Duodenal mucosa (tissue), 2 donors: ENCODE results near the gene FRMD3.

ENCODE experiments used
- H3K27ac ChIP-seq: one replicate; pipeline ENCODE4 v1.7.0; 2013; ENCODE audit warnings: low read depth, low read length
- H3K27me3 ChIP-seq, 2 donors: one replicate each; pipeline ENCODE4 v1.7.0; 2013; ENCODE audit warnings: low read length in 2 of 2, control low read depth in 1 of 2; ENCODE audit not compliant: insufficient read depth in 2 of 2, control insufficient read depth in 1 of 2
- H3K36me3 ChIP-seq, 2 donors: one replicate each; pipeline ENCODE4 v1.7.0; 2013; ENCODE audit warnings: low read length in 2 of 2, control low read depth in 1 of 2; ENCODE audit not compliant: insufficient read depth in 2 of 2, control insufficient read depth in 1 of 2
- H3K4me1 ChIP-seq, 2 donors: one replicate each; pipeline ENCODE4 v1.7.0; 2013; ENCODE audit warnings: low read length in 2 of 2, control low read depth in 1 of 2; ENCODE audit not compliant: insufficient read depth in 2 of 2, control insufficient read depth in 1 of 2
- H3K4me3 ChIP-seq, 2 donors: one replicate each; pipeline ENCODE4 v1.7.0; 2013; ENCODE audit warnings: low read length in 2 of 2, low read depth in 1 of 2
- H3K9ac ChIP-seq, 2 donors: one replicate each; pipeline ENCODE4 v1.7.0; 2013; ENCODE audit warnings: low read length in 2 of 2, low read depth in 1 of 2
- H3K9me3 ChIP-seq, 2 donors: one replicate each; pipeline ENCODE4 v1.7.0; 2013; ENCODE audit warnings: low read length in 2 of 2, control low read depth in 1 of 2; ENCODE audit not compliant: control insufficient read depth in 1 of 2

Gene FRMD3

DNA sequence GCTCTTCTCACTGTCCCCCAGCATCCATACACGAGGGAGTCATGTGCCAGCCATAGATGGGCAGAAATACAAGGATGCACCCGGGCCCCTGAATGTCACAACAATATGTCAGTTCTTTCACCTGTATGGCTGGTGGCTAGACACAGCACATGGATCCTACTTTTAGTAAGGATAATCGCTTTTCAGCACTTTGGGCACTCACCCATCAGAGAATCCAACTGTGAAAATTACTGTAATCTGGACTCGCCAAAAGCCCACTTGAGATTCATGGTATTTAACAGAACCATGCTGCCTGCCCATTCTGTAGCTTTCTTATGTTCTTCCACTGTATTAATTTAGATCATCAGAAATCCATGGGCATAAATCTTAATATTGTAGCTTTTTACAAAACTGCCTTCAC, 124.8 kb downstream of the FRMD3 start:
- Histone ChIP-seq H3K4me3 (no peak overlapping the region), H3K9me3 (no peaks in the 10 kb centered on the region), H3K27me3 (no peaks in the 10 kb centered on the region), H3K9ac (no peak overlapping the region), H3K4me1 (no peaks in the 10 kb centered on the region), H3K27ac (no peak overlapping the region), H3K36me3 (no peaks in the 10 kb centered on the region)

DNA sequence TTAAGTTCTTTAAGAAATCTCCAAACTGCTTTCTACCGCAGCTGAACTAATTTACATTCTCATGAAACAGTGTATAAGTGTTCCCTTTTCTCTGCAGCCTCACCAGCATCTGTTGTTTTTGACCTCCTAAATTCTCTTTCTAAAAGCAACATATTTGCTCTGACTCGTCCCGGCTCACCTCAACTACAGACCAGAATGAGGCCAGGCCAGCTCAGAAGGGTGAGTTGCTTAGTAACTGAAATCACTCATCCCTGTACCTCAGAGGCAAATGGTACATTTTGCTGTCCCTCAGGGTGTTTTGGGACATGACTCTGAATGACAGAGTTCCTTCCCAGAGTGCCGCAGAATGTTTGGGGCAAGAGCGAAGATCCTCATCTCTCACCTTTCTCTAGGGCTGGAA, 127.5 kb downstream of the FRMD3 start:
- no peak overlapping the region for H3K9ac ChIP-seq
- no peaks in the 10 kb centered on the region for H3K36me3 ChIP-seq
- H3K4me1 ChIP-seq, result no peaks in the 10 kb centered on the region
- no peaks in the 10 kb centered on the region for H3K27me3 ChIP-seq
- peaks cover 0 to 3% of the 10 kb centered on the region in 2 donors for H3K9me3 ChIP-seq
- H3K4me3 ChIP-seq, result no peak overlapping the region
- no peak overlapping the region for H3K27ac ChIP-seq

DNA sequence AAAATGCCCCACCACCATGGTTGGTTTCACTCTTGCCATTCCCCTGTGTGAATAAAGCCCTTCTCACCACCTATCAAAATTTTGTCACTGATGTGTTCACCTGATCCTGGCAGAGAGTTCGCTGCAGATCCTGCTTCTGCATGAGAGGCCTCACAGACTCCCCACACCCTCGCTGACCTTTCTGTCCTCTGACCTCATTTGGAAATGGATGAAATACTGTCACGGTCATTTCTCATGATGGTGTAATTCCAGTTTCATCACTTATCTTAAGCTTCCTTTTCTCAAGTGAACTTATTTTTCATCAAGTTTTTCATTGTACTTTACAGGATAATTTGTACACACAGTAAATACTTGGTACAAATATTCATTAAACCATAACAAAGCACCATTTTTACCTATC, 131.3 kb downstream of the FRMD3 start:
- H3K9me3 ChIP-seq, result peaks cover 0 to 3% of the 10 kb centered on the region in 2 donors

DNA sequence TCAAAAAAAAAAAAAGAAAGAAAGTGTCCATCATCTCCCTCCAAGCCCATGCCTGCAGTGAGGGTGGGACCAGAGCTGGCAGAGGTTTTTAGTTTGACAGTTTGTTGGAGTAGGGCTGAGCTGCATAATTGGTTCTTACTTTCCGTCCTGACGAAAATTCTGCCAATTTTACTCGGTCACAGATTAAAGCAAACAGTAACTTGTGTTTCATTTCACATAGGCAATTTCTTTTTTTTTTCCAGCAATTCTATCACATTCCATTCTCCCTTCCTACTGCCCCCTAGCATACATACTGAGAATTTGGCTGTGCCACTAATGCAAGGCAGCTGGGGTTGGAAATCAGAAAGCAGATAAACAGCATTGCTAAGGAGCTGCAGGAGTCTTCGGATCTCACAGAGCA, 132.4 kb downstream of the FRMD3 start:
- H3K4me3 ChIP-seq, result no peak overlapping the region
- H3K27me3 ChIP-seq, result no peaks in the 10 kb centered on the region
- no peaks in the 10 kb centered on the region for H3K36me3 ChIP-seq
- H3K4me1 ChIP-seq, result no peaks in the 10 kb centered on the region
- peaks cover 0 to 3% of the 10 kb centered on the region in 2 donors for H3K9me3 ChIP-seq
- H3K27ac ChIP-seq, result no peak overlapping the region
- H3K9ac ChIP-seq, result no peak overlapping the region

More for the DNA sequence above, 131.3 kb downstream of the FRMD3 start:
- no peak overlapping the region for H3K27ac ChIP-seq
- H3K36me3 ChIP-seq, result no peaks in the 10 kb centered on the region
- no peaks in the 10 kb centered on the region for H3K4me1 ChIP-seq
- no peaks in the 10 kb centered on the region for H3K27me3 ChIP-seq
- no peak overlapping the region for H3K4me3 ChIP-seq
- H3K9ac ChIP-seq, result no peak overlapping the region

DNA sequence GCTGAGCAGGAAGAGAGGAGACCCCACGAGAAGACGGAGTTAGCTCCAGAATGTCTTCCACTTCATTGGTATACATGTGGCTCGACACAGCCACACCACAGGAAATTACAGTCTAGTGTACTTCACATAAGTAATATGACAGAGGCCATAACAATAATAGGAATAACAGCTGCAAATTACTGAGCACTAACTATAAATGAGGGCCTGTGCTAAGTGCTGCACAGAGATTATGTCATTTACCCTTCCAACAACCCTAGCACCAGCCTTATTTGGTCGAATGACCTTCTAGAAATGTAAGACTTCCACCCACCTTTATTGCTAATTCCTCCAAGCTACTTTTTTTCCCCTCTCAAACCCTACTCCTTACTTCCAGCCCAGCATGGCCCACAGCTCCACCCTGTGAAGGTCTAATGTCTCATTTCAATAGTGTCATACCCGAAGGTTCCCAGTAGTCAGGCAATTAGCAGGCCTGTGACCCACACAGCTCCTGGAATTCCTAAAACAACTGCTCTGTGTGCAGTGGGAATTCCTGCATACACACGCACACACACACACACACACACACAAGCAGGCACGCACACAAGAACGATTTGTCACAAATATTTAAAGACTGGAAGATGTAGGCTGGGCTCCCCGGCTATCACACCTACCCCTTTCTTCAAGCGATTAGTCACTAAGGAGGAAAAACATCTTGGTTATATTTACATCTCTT, 134.5 kb downstream of the FRMD3 start:
- H3K27me3 ChIP-seq, result no peaks in the 10 kb centered on the region
- H3K4me3 ChIP-seq, result no peak overlapping the region
- no peaks in the 10 kb centered on the region for H3K4me1 ChIP-seq
- H3K9ac ChIP-seq, result no peak overlapping the region
- H3K9me3 ChIP-seq, result peaks cover 0 to 3% of the 10 kb centered on the region in 2 donors
- no peaks in the 10 kb centered on the region for H3K36me3 ChIP-seq
- H3K27ac ChIP-seq, result no peak overlapping the region

DNA sequence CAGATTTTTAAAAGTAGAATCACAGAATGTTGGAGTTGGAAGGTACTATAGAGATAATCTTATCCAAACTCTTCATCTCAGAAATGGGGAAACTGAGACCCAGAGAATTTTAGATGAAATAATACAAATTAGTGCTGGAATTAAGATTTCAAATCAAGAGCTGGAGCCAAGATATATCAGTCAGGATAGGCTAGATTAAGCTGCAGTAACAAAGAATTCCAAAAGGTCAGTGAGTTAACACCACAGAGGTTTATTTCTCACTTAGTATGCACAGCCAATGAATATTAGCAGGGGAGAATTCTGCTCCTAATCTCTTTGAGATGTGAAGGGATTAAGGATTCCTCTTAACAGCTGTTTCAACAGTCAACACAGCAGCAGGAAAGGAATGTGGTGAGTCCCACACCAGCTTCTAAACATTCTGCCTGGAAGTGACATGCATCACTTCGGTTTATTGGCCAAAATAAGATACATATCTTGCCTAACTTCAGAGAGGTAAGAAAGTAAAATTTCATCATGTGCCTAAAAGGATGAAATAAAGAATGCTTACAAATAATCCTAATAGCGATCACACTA, 136.8 kb downstream of the FRMD3 start:
- Histone ChIP-seq H3K9me3 (no peaks in the 10 kb centered on the region), H3K36me3 (no peaks in the 10 kb centered on the region), H3K9ac (no peak overlapping the region), H3K27ac (no peak overlapping the region), H3K27me3 (no peaks in the 10 kb centered on the region), H3K4me1 (no peaks in the 10 kb centered on the region), H3K4me3 (no peak overlapping the region)

DNA sequence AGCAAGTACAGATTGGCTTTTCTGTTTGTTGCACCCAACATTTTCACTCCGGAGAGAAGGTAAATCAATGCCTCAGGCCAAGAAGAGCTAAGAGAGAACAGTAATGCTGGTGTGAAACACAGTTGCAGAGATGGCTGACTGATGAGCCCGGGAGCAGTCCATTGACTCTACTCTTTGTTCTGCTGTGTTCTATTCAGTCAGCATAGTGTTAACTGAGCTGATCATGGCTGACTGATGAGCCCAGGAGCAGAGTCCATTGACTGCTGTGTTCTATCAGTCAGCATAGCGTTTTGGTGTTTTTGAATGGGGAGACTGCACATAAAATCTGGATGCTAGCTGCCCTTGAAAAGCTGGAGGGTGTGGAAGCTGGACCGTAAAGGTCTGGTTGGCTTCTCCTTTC, 141.4 kb downstream of the FRMD3 start:
- no peaks in the 10 kb centered on the region for H3K27me3 ChIP-seq
- H3K4me3 ChIP-seq, result no peak overlapping the region
- no peaks in the 10 kb centered on the region for H3K9me3 ChIP-seq
- H3K36me3 ChIP-seq, result no peaks in the 10 kb centered on the region
- no peak overlapping the region for H3K27ac ChIP-seq
- no peaks in the 10 kb centered on the region for H3K4me1 ChIP-seq
- H3K9ac ChIP-seq, result no peak overlapping the region

DNA sequence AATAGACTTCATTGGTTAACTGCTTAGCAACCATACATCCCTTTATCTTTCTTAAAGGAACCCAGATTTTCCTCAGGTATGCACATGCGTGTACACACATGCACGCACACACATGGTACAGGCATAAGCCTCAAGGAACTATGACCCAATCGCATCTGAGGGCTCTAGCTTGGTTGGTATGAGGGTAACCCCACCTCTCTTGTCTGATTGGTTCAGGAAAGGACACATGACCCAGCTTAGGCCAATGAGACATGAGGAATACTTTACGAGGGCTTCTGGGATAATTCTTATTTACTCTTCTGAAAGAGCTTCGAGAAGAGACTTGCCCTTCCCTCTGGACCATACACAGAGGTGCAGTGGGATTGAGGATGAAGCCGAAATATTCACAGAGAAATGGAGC, 141.9 kb downstream of the FRMD3 start:
- no peak overlapping the region for H3K27ac ChIP-seq
- no peaks in the 10 kb centered on the region for H3K4me1 ChIP-seq
- H3K9ac ChIP-seq, result no peak overlapping the region
- no peaks in the 10 kb centered on the region for H3K27me3 ChIP-seq
- no peak overlapping the region for H3K4me3 ChIP-seq
- no peaks in the 10 kb centered on the region for H3K36me3 ChIP-seq
- no peaks in the 10 kb centered on the region for H3K9me3 ChIP-seq

DNA sequence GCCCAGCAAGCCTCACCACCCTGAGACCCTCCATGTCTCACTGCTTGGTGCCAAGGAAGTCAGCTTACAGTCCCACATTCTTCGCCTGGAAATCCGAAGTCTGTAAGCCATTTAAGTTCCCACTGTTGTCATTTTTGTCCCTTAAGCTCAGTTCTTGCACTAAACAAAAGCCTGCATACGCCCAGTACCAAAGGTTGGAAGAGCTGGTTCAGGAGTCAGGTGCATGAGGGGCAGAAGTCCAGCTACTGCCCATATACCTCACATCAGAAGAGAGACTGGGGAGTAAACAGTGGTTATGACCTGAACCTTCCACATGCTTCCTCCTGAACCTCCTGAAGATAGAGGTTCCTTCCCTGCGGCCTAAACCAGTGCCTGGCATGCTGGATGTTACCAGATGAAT, 146.0 kb downstream of the FRMD3 start:
- H3K4me1 ChIP-seq, result no peaks in the 10 kb centered on the region
- no peaks in the 10 kb centered on the region for H3K36me3 ChIP-seq
- no peaks in the 10 kb centered on the region for H3K27me3 ChIP-seq
- no peak overlapping the region for H3K4me3 ChIP-seq
- H3K27ac ChIP-seq, result no peak overlapping the region
- H3K9ac ChIP-seq, result no peak overlapping the region
- H3K9me3 ChIP-seq, result no peaks in the 10 kb centered on the region

DNA sequence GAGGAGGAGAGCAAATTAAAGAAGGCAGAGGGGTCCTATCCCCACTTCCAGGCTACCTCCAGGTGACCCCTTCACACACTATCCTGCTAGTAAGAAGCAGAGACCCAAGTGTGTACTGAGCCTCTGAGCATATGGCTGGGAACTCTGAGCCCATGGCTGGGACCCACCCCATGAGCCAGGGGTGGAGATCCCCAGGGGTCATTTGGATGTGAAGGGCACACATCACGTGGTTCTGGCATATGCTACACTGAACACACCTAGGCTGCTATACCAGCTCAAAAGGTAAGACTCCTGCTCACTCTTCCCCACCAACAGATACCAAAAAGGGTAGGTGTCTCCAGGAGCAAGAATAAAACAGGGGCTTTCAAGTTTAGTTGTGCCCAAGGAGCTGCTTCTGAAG, 149.9 kb downstream of the FRMD3 start:
- Histone ChIP-seq H3K36me3 (no peaks in the 10 kb centered on the region), H3K4me3 (no peak overlapping the region), H3K9ac (no peak overlapping the region), H3K27me3 (no peaks in the 10 kb centered on the region), H3K9me3 (no peaks in the 10 kb centered on the region), H3K27ac (no peak overlapping the region), H3K4me1 (no peaks in the 10 kb centered on the region)
